Amniotic epithelial cell (primary cell): ENCODE data around the gene RNU6-7.

Experiments
- DNase-seq: peaks from one replicate; pipeline ENCODE4 v3.0.0-alpha.2; 2010; ENCODE audit warnings: low read depth

RNU6-7 gene

GRCh38 chr14:32205554-32205953 lies 3.7 kb downstream of the RNU6-7 start:
- DNase-seq = no peak

- no peak for DNase-seq
Measured at GRCh38 chr14:32205984-32206383, 4.1 kb downstream of the RNU6-7 start.

GRCh38 chr14:32206552-32206951 lies 4.7 kb downstream of the RNU6-7 start:
- no peak for DNase-seq

GRCh38 chr14:32208490-32208889 lies 6.6 kb downstream of the RNU6-7 start:
- DNase-seq = no peak

- no peak for DNase-seq
Measured at GRCh38 chr14:32209471-32209870, 7.6 kb downstream of the RNU6-7 start.

GRCh38 chr14:32211068-32211404 lies 9.2 kb downstream of the RNU6-7 start:
- DNase-seq = no peak

- DNase-seq = no peak
Measured at GRCh38 chr14:32212833-32213232, 11.0 kb downstream of the RNU6-7 start.

GRCh38 chr14:32217301-32217700 lies 15.5 kb downstream of the RNU6-7 start:
- DNase-seq = no peak

GRCh38 chr14:32224737-32225377 lies 23.0 kb downstream of the RNU6-7 start:
- DNase-seq = peak; percentile 84

GRCh38 chr14:32225378-32225920 lies 23.6 kb downstream of the RNU6-7 start:
- no peak for DNase-seq

GRCh38 chr14:32226056-32226455 lies 24.2 kb downstream of the RNU6-7 start:
- DNase-seq = peak; percentile 55

- peak; percentile 84 for DNase-seq
Measured at GRCh38 chr14:32230181-32230580, 28.3 kb downstream of the RNU6-7 start.

GRCh38 chr14:32230695-32231280 lies 28.9 kb downstream of the RNU6-7 start:
- DNase-seq = peak; percentile 92

GRCh38 chr14:32232481-32232880 lies 30.6 kb downstream of the RNU6-7 start:
- DNase-seq = no peak

- peak; percentile 47 for DNase-seq
Measured at GRCh38 chr14:32233260-32233659, 31.4 kb downstream of the RNU6-7 start.

GRCh38 chr14:32244404-32244803 lies 42.6 kb downstream of the RNU6-7 start:
- peak; percentile 27 for DNase-seq

- no peak for DNase-seq
Measured at GRCh38 chr14:32246751-32247150, 44.9 kb downstream of the RNU6-7 start.

- DNase-seq = no peak
Measured at GRCh38 chr14:32249371-32249770, 47.5 kb downstream of the RNU6-7 start.

- no peak for DNase-seq
Measured at GRCh38 chr14:32249780-32250179, 47.9 kb downstream of the RNU6-7 start.

GRCh38 chr14:32250681-32251080 lies 48.8 kb downstream of the RNU6-7 start:
- DNase-seq = no peak

- DNase-seq = peak; percentile 57
Measured at GRCh38 chr14:32251530-32251929, 49.7 kb downstream of the RNU6-7 start.
